DLD1 (cell line): Measurements from ENCODE around the gene LDB2.

Experiments used
- in situ Hi-C: cut with HindIII; loops from 2 replicates; pipeline ENCODE4 v1.10.0; 2017; ENCODE audit warnings: low sequenced_read_pairs

LDB2 gene

DNA sequence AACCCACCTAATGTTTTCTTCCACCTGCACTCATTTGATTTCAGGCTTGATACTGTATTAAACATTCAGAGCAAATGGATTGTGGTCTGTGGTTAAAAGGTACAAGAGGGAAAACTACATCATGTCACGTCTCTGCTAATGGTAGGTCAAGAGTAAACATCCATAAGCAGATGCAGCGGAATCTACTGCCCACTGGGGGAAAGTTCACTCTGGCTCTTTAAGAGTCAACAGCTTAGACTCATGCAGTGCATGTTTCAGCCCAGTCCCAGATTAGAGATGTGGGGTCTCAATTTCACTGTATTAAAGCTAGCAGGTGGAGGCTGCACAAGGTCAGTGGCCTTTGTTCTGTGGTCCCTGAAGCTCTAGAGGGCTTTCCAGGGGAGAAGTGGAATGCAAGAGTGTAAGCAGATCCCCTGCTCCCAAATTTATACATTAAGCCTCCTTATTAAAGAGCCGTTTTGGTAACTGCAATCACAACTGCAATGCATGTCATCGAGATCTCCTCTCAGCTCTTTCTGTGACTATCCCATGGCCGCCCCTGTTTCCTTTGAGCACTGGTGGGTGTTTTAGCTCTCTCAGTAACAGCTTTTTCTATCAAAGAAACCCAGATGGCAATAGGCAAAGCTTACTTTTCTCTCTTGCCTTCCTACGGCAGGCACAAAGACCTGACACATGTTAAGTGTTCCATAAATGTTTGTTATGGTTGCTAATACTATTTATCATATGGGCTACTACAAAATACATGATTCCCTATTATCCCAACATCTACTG, 53.4 kb downstream of the LDB2 start:
- in situ Hi-C loops = no loop called here

DNA sequence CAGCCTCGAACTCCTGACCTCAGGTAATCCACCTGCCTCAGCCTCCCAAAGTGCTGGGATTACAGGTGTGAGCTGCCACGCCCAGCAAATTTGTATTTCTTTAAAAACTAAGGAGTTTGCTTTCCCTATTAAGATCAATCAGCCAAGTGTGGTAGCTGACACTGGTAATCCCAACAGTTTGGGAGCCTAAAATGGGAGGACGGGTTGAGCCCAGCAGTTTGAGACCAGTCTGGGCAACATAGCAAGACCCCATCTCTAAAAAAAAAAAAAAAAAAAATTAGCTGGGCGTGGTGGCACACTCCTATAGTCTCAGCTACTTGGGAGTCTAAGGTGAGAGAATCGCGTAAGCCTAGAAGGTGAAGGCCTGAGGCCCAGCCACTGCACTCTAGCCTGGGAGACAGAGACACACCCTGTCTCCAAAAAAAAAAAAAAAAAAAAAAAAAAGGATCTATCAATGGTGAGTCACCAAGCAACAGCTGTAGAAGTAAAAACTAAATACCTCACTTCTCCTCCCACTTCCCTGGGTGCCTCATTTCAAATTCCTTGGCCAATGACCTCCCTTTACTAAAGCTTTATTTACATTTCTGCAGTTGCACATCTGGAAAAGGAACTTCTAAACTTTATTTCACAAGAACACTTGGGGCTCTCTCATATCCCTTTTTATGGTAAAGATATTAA, 54.5 kb downstream of the LDB2 start:
- in situ Hi-C loops = no loop called here

DNA sequence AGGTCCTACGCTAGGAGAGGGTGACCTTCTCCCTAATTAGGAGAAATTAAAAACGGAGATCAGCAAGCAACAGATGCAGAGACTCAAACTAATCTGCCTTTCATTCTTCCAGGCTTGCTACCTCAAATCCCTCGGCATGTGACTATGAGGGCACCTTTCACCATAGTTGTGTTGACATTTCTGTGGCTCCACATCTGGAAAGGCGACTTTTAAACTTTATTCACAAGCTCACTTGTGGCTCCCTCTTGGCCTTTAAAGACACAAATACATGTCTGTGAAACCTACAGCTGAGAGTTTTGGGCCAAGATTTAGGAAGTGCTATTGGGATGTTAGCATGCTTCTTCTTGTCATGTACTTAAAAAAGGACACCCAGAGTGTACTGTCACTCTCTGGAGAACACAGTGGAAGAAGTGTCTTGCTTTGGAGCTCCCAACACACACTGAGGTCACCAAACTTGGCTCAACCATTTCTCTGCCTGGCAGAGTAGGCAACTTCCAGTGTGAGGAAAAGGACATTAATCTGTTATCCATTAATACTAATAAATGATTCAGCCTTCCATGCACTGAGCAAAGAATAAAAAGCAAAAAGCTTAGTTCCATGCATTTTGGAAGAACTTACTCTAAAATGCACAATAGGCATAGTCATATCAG, 60.1 kb downstream of the LDB2 start:
- in situ Hi-C loops = no loop called here

DNA sequence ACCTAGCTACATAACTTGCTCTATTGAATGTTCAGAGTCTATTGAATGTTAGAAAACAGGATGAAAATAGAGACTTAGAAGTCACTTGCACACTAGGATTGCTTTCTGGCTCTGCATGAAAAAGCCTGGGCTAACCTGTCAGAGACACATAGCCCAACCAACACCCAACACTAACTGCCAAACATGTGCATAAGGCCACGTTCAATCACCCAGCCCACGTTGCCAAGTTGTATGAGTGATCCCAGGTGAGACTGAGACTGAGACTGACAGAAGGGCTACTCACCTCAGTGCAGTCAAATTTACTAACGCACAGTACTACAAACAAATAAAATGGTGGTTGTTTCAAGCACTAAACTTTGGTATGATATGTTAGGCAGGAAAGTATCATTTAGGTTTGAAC, 61.0 kb downstream of the LDB2 start:
- in situ Hi-C loops = no loop called here

DNA sequence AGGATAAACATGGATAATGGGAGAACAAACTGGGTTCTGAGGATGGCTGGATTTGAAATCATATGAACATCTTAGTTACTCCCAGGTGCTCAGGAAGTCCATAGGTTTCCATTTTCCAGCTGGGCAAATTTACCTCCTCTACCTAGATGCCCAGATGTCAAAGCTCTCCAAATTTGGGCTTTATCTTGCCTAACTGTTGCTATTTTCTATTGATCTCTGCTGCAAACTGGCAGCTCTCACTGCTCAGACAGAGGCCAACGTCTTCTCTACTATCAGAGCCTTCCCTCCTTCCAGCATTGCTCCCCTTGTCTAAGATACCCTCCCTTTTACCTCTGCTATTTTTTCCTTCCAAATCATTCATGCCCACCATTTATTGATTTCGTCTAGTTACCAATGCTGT, 62.1 kb downstream of the LDB2 start:
- in situ Hi-C loops = no loop called here

DNA sequence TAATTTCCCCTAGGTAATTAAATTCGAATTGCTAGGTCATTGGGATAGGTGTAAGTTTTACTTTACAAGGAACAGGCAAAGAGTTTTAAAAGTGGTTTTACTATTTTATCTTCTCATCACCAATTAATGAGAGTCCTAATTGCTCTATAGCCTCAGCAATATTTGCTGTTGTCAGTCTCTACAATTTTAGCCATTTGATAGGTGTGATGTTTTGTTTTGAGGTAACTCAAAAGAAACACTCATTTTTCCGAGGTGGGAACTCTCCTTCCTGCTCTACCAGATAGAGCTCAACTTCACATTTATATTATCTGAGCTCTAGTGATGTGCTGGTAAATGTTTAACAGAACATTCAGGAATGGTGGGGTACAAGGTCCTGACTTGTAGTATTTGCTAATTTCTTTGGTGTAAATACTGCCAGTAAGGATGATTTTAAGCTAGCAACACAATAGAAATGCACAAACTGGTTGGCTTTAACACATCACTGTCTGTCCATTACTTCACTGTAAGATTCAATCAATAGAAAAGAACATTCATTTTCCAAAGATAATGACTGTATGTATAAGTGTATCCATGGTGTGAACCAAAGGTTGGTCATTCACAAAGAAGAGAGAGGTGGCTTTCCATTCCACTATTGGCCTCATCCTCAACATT, 62.7 kb downstream of the LDB2 start:
- in situ Hi-C loops = no loop called here

DNA sequence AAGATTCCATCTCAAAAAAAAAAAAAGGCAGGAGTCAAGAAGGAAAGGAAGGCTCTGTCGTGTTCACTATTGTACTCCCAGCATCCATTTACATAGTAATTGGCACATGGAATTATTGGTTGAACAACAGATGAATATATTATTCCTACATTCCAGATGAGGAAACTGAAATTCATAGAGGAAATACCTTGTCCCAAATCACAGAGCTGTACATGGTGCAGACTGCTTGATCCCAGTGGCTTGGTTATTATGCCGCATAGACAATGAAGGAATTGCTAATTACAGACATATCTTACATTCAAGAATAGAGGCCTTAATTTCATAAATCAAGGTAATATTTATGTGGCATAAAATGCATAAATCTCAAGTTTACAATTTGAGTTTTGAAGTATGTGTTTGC, 63.6 kb downstream of the LDB2 start:
- in situ Hi-C loops = no loop called here

DNA sequence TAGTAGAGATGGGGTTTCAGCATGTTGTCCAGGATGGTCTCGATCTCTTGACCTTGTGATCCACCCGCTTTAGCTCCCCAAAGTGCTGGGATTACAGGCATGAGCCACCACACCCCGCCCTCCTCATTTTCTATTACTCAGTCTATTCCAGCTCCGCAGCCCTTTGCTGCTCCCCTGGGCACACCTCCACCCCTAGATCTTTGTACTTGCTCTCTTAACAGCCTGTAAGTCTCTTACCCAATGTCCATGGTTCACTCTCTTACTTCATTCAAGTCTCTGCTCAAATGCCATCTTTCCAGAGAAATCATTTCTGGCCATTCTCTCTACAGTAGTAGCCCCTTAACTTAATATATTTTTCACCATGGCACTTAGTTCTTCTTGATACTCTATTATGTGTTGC, 64.7 kb downstream of the LDB2 start:
- in situ Hi-C loops = no loop called here

DNA sequence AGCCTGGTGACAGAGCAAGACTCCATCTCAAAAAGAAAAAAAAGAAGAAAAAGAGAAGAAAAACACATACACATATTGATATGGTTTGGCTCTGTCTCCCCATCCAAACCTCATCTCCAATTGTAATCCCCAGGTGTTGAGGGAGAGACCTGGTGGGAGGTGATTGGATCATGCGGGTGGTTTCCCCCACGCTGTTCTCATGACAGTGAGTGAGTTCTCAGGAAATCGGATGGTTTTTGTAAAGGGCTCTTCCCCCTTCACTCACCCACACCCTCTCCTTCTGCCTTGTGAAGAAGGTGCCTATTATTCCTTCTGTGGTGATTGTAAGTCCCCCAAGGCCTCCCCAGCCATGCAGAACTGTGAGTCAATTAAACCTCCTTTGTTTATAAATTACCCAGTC, 68.4 kb downstream of the LDB2 start:
- in situ Hi-C loops = no loop called here

DNA sequence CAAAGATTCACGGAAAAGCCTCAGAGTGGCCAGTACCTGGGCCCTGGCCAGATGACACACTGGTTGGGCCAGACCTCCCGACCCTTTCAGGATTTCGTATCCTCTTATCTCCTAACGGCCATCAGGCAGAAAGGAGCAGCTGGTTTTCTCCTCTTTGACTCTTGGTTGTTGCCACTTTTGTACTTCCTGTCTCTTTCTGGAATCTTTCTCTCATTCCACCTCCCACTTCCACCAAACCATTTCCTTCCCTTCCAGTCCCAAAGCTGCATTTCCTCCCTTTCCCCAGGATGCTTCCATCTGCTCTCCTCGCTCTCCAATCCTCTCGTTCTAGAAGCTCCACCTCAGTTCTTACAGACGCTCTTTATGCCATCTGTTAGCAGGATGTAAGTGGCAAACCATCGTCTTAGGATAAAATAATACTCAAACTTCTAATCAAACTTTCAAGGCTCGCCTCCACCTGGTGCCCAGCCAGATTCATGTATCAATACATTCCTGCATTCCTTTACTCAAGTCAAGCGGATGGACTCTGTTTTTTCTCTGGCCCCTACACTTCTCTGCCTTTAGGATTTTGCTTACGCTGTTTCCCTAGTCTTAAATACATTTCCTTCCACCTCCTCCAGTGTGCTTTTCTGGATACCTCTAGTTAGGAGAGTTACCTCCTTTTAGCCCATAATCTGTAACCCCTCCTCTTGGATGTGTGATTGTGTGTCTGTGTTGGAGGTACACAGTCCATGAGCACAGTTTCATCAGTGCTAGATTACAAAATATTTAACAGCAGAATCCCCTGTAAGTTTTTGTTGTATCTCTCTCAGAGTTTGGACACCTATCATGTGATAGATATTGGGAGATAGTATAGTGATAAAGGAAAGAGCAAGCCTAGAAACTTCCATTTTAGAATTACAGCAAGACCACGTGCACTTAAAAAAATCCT, 70.4 kb downstream of the LDB2 start:
- in situ Hi-C loops = no loop called here

DNA sequence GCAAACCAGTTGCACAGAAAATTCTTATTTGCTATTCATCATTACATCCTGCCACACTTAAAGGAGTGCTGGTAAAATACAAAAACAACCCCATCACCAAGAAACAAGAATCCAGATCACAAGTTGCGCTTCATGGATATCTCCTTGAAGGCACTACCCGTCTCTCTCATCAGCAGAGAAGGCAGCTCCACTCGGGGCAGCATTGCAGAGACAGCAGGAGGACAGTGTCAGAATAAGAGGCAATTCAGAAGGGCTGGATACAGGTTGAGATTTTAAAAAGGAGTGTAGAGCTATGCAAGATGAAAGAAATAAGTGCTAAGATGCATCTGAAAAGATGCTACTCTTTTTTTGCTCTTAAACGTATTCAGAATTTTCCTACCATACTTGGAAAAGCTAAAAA, 71.4 kb downstream of the LDB2 start:
- in situ Hi-C loops = no loop called here

DNA sequence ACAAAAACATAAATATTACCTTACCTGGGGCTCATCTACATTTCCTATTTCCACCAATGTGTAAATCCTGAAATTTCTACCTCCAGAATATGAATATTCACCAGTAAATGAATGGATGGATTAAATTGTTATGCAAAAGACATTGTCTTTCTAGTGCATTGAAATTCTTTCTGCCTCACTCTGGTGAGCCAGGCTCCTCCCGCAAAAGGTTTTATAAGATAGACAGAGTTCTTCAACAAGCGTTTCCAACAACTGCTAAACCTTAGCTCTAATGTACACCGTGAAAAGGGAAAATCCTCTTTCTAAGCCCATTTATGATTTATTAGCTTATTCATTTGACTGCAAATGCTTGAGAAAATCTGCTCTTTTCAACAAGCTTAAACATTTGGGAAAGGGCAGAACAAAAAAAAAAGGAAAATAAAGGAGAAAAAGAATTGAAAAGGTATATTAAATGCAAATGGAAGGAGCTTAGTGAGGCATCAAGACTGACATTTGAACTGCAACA, 72.0 kb downstream of the LDB2 start:
- in situ Hi-C loops = no loop called here

DNA sequence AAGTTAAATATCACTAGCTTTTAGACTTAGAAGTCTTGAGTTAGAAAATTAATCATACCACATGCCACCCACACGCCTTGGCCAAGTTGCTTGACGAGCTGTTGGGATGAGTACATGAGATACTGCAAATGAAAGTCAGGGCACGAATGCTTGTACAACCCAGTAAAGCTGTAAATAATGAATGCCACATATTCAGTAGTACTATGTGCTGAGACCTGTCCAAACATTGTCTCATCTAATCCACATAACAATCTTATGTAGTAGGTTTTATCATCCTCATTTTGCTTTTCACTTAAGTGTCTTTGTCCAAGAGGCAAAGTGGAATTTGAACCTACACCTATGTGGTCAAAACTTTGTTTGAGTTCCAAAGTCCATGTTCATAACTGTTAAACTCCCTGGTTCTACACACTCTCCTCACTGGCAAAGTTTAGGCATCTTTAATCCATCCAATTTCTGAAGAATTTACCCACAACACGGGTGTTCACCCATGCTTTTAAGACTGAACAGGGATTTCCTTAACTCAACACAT, 74.1 kb downstream of the LDB2 start:
- in situ Hi-C loops = no loop called here

DNA sequence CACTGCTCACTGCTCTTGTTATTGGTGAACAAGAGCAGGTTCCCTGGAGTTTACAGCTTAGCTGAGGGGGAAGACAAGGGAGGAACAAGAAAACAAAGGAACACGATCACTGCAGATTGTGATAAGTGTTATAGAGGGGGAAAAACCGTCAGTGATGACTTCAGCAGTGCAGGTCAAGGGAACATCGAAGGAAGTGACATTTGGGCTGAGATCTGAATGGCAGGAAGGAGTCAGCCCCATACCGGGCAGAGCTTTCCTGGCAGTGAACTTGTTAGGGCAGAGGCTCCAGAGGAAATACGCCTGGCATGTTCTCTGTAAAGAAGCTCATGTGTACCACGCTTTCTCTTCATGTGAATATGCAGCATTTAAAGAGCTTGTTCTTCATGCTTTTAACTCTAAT, 78.1 kb downstream of the LDB2 start:
- in situ Hi-C loops = no loop called here

DNA sequence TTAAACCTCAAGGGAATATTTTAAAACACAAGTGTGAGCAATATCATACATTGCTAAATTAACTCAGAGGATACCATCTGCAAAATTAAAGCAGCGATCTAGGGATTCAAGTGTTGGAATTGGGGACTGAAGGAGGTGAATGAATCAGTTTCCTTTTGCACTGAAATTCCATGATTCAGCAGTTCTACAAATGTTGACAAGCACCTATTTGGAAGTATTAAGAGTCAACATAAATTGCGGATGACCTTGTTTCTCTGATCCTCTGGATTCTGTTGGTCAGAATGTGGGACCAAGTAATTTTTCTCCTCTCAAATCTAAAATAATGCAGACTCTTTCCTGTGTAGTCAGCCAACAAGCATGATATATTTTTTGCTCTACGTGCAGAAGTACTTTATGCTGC, 78.8 kb downstream of the LDB2 start:
- in situ Hi-C loops = no loop called here

DNA sequence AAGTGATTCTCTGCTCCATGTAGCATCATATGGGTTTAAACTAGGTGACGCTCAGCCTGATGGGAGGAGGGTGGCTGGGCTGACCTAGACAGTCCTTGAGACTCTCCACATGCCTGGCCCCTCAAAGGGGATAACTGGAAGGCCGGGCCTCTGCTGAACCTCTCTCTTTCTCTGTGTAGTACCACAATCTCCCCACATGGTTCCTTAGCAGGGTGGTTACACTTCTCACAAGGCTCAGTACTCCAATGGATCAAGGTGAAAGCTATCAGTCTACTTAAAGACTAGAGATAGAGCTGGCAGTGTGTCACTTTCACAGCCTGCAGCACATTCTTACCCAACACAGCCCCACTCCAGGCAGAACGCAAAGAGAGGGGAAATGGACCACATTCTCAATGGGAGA, 80.4 kb downstream of the LDB2 start:
- in situ Hi-C loops = no loop called here

DNA sequence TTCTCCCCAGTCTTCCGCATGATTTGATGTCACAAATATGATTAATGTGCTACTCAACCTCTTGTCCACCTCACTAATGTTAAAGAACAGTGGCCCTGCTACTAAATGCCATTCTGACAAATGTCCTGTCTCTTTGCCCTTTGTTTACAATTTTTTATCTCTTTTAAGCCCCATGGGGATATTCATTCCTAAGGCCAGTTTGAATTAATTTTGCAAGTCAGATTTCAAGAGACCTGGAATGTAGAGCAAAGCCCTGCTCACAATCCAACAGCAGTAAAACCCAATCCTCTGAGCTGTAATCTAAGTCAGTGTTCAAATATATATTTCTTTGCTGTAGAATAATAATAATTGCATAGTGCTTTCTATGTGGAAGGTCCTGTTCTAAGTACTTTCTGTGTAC, 81.2 kb downstream of the LDB2 start:
- in situ Hi-C loops = no loop called here

DNA sequence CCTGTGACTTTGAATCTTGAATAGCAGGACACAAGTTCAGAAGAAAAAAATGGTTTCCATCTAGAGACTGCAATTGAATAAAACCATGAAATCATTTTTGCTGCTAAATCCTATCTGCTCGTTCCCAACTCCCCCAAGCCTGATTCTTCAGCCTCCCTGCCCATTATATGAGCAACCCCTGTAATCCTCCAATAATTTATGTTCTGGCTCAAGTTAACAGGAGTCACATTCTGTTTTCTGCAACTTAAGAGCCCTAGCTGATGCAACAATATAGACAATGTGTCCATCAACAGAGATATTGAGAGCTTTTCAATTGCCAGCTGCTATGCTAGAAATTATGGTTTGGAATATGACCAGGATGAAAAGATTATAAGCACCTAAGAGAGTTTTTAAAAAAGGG, 84.1 kb downstream of the LDB2 start:
- in situ Hi-C loops = no loop called here

DNA sequence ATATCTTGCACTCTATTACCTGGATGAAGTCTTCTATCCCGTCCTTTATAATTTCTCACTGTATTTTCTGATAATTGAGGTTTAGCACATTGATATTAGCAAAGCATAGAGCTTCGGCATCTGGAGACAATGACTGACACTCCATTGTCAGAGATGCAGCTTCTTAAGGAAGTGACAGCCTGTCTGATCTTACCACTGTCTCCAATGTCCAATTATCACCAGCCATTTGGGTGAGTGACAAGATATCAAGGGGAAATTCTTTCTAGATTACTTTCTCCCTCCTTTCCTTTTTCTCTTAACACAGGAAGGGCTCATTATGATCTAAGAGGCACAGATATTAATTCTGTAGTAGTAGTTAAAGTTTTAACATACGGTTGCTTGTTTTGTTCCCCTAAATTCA, 86.4 kb downstream of the LDB2 start:
- in situ Hi-C loops = no loop called here

DNA sequence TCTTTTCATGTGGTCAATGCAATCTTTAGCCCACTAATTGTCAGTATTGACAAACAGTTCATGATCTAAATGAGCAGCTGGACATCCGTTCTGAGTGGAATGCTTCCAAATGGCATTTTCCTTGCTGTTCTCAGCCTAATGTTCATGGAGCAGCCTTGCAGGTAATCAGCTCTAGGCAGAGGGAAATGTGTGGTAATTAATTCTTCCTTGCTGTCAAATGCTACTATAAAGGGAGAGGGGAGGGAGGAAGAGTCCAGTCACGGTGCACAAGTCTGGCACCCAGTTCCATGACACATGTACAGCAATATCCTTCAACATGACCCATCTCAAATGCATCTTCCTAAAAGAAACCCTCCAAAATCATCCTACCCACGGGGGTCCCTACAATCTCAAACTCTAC, 88.5 kb downstream of the LDB2 start:
- in situ Hi-C loops = no loop called here
